Measurements from ENCODE around the gene HEY2.

DNA sequence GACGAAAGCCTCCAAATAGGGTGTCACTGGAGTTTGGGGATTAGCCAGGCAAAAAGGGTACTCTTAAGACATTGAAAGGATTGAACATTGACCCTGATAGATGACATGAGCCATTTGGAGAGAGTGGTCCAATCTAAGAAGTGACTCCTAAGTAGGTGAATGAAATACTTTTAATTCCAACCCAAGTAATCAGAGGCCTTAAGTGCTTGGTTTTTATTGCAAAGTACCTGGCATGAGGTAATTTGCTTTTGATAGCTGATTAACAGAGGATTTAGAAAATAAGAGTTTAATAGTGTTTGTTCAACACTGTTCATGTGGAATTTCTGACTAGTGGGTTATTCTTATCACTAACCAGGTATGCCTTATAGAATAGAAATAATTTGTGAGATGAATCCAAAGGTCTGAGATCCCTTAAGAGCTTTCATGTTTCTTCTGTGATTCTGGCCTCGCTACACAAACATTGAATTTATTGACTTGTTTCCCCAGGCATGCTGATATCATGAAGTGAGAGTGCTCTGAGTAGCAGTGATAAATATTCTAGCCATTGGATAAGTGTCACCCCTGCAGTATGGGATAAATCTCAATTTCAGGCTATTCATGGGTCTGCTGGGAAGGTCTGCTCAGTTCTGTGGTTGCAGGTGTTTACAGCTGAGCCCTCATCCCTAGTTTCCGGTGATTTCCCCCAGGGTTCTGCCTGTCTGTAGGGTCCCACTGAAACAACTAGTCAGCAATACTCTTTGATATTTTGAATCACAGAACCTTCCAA lies 47.9 kb downstream of the HEY2 start:
- TF ChIP-seq CTCF (IDR thresholded peaks at IDR 0.05) (no peak), POLR2A (IDR thresholded peaks at IDR 0.05) (no peak)
